A172 (cell line): ENCODE data around the gene UBXN10. TPM values are rescaled to one million over a fixed set of nuclear protein-coding genes. Genes with fewer than 3 reads are reported as not detected.

Experiments
- DNase-seq: peaks from one replicate; pipeline ENCODE4 v3.0.0-alpha.2; 2015; ENCODE audit warnings: low spot score
- total RNA-seq: library from RNA; depleted of rRNA; stranded (reverse); fragments of >200 nt; shearing (Covaris generic); gene quantifications from 2 replicates; pipeline ENCODE4 v1.2.3, GENCODE V29; 2014

The UBXN10 gene
- total RNA-seq, 1 experiment from 2014 or later, result not detected

- DNase-seq, result no peak
Observed at GRCh38 chr1:20183035-20183434, 2.9 kb upstream of the UBXN10 start.

- DNase-seq, result no peak
Observed at GRCh38 chr1:20183616-20184271, 2.2 kb upstream of the UBXN10 start.

GRCh38 chr1:20184481-20184900, 1.4 kb upstream of the UBXN10 start:
- no peak for DNase-seq

GRCh38 chr1:20184997-20185833, 681 bp upstream of the UBXN10 start:
- DNase-seq, result no peak

- no peak for DNase-seq
Observed at GRCh38 chr1:20187103-20187812, 1.4 kb downstream of the UBXN10 start.

- DNase-seq, result no peak
Observed at GRCh38 chr1:20187813-20188454, 2.0 kb downstream of the UBXN10 start.

- no peak for DNase-seq
Observed at GRCh38 chr1:20188455-20188817, 2.5 kb downstream of the UBXN10 start.

- no peak for DNase-seq
Observed at GRCh38 chr1:20189664-20190063, 3.8 kb downstream of the UBXN10 start.

GRCh38 chr1:20190256-20191160, 4.6 kb downstream of the UBXN10 start:
- DNase-seq, result no peak

- no peak for DNase-seq
Observed at GRCh38 chr1:20191266-20191825, 5.5 kb downstream of the UBXN10 start.

GRCh38 chr1:20192364-20192763, 6.5 kb downstream of the UBXN10 start:
- no peak for DNase-seq

- no peak for DNase-seq
Observed at GRCh38 chr1:20192871-20193411, 7.0 kb downstream of the UBXN10 start.

- DNase-seq, result no peak
Observed at GRCh38 chr1:20194224-20194623, 8.3 kb downstream of the UBXN10 start.

- DNase-seq, result peak; percentile 23
Observed at GRCh38 chr1:20194757-20195461, 9.0 kb downstream of the UBXN10 start.

GRCh38 chr1:20195462-20195780, 9.5 kb downstream of the UBXN10 start:
- no peak for DNase-seq

- no peak for DNase-seq
Observed at GRCh38 chr1:20197329-20197791, 11.5 kb downstream of the UBXN10 start.

- DNase-seq, result no peak
Observed at GRCh38 chr1:20198296-20198695, 12.4 kb downstream of the UBXN10 start.

- no peak for DNase-seq
Observed at GRCh38 chr1:20198918-20199317, 13.0 kb downstream of the UBXN10 start.

GRCh38 chr1:20199403-20199802, 13.5 kb downstream of the UBXN10 start:
- DNase-seq, result no peak

GRCh38 chr1:20199840-20200239, 13.9 kb downstream of the UBXN10 start:
- DNase-seq, result no peak
